NCI-H2196 (cell line): Measurements from ENCODE around the gene POLRMT.

Experiments
- DNase-seq: peaks from one replicate; lab custom pipeline; 2025; ENCODE audit not compliant: unreplicated experiment; lab: John Stamatoyannopoulos, UW

Gene POLRMT

GRCh38 chr19:663682-664117 is 30.4 kb upstream of the POLRMT start:
- DNase-seq, result no peak

GRCh38 chr19:662962-663681 is 29.8 kb upstream of the POLRMT start, which contains the start of gene RNF126:
Gene RNF126, minus strand, starts transcription at chr19:663214. Its CDS starts 93 bp downstream, at chr19:663121.
- DNase-seq, result peak; percentile 95

- no peak for DNase-seq
Measured at GRCh38 chr19:662207-662961, 29.0 kb upstream of the POLRMT start.

- no peak for DNase-seq
Measured at GRCh38 chr19:661427-662196, 28.3 kb upstream of the POLRMT start.

GRCh38 chr19:660793-661426 is 27.6 kb upstream of the POLRMT start:
- no peak for DNase-seq

GRCh38 chr19:658916-659839 is 25.8 kb upstream of the POLRMT start:
- no peak for DNase-seq

- no peak for DNase-seq
Measured at GRCh38 chr19:658059-658839, 24.9 kb upstream of the POLRMT start.

GRCh38 chr19:657611-658010 is 24.3 kb upstream of the POLRMT start:
- no peak for DNase-seq

- DNase-seq, result no peak
Measured at GRCh38 chr19:656751-657559, 23.6 kb upstream of the POLRMT start.

- DNase-seq, result no peak
Measured at GRCh38 chr19:655691-656090, 22.4 kb upstream of the POLRMT start.

GRCh38 chr19:653425-653824 is 20.1 kb upstream of the POLRMT start:
- no peak for DNase-seq

- no peak for DNase-seq
Measured at GRCh38 chr19:652467-653389, 19.4 kb upstream of the POLRMT start.

GRCh38 chr19:651991-652390 is 18.7 kb upstream of the POLRMT start:
- no peak for DNase-seq

- DNase-seq, result no peak
Measured at GRCh38 chr19:651114-651818, 17.9 kb upstream of the POLRMT start.

- DNase-seq, result no peak
Measured at GRCh38 chr19:650121-650520, 16.8 kb upstream of the POLRMT start.

GRCh38 chr19:648904-649801 is 15.8 kb upstream of the POLRMT start:
- no peak for DNase-seq
